Caco-2 (cell line): ENCODE results near the gene BPIFB2. TPM values are rescaled to one million over a fixed set of nuclear protein-coding genes. Genes with fewer than 3 reads are reported as not detected.

ENCODE experiments used
- BruUV-seq: library from RNA; stranded (reverse); fragments of 400-500 nt; replicated peaks from 2 replicates; lab custom pipeline; 2021; lab: Mats Ljungman, UMichigan
- CTCF ChIA-PET: fragments of 300-600 bp; sonication (Branson Sonifier 250); formaldehyde crosslinking; loops from one replicate; lab custom pipeline; 2022; ENCODE audit warnings: antibody characterized with exemption; lab: Charles Lee
- POLR2A ChIA-PET: fragments of 300-600 bp; sonication (Branson Sonifier 250); formaldehyde crosslinking; loops from one replicate; lab custom pipeline; 2022; ENCODE audit warnings: antibody characterized with exemption; lab: Charles Lee
- DNase-seq, 2 experiments: peaks; one replicate each; pipeline versions ENCODE4 v3.0.0 to v3.0.0-alpha.2; 2020 to 2022
- H3K27me3 ChIP-seq: replicated peaks from 2 replicates; pipeline ENCODE4 v1.6.0; 2011; ENCODE audit warnings: low read length; ENCODE audit not compliant: control insufficient read depth, insufficient read depth
- H3K36me3 ChIP-seq: 2 replicates; pipeline ENCODE4 v1.5.1; 2011; ENCODE audit warnings: low read length; ENCODE audit not compliant: control insufficient read depth, insufficient read depth
- H3K4me1 ChIP-seq: fragments of 250-450 bp; sonication (Bioruptor Pico); 2 replicates; pipeline ENCODE4 v1.5.1; 2020; ENCODE audit warnings: mild to moderate bottlenecking
- H3K4me3 ChIP-seq: 2 replicates; pipeline ENCODE4 v1.5.1; 2011; ENCODE audit warnings: low read depth, mild to moderate bottlenecking, control low read depth, low read length
- H3K9me3 ChIP-seq: fragments of 250-450 bp; sonication (Bioruptor Pico); 2 replicates; pipeline ENCODE4 v1.5.1; 2020; ENCODE audit warnings: mild to moderate bottlenecking, moderate library complexity
- H3K27ac Mint-ChIP-seq: one replicate; pipeline ENCODE4 v1.8.0; 2022; ENCODE audit warnings: mixed read lengths; ENCODE audit not compliant: unreplicated experiment
- H3K27me3 Mint-ChIP-seq: one replicate; pipeline ENCODE4 v1.8.0; 2022; ENCODE audit warnings: mixed read lengths; ENCODE audit not compliant: insufficient read depth, unreplicated experiment
- H3K36me3 Mint-ChIP-seq: one replicate; pipeline ENCODE4 v1.8.0; 2022; ENCODE audit warnings: mild to moderate bottlenecking, mixed read lengths; ENCODE audit not compliant: insufficient read depth, unreplicated experiment
- H3K4me1 Mint-ChIP-seq: one replicate; pipeline ENCODE4 v1.8.0; 2022; ENCODE audit warnings: low read depth, mixed read lengths; ENCODE audit not compliant: unreplicated experiment
- H3K4me3 Mint-ChIP-seq: one replicate; pipeline ENCODE4 v1.8.0; 2022; ENCODE audit warnings: mild to moderate bottlenecking, moderate library complexity, mixed read lengths; ENCODE audit not compliant: unreplicated experiment
- H3K9me3 Mint-ChIP-seq: one replicate; pipeline ENCODE4 v1.8.0; 2022; ENCODE audit warnings: mixed read lengths; ENCODE audit not compliant: unreplicated experiment
- intact Hi-C: fragments of 100-400 bp; cut with micrococcal nuclease; formaldehyde crosslinking; loops from one replicate; pipeline ENCODE4 v1.10.0; 2022; ENCODE audit not compliant: unreplicated experiment
- total RNA-seq: library from RNA; stranded (reverse); gene quantifications from 2 replicates; pipeline ENCODE4 v1.2.3, GENCODE V29; 2022
- TF ChIP-seq, protein P1 (sequence below), 2 experiments: fragments of 200-600 bp in 1 of 2; IDR thresholded peaks; 1 replicate in 1 of 2; 2 replicates in 1 of 2; pipeline versions ENCODE4 v1.5.1 to v1.8.0; 2011 to 2022; ENCODE audit warnings: antibody characterized with exemption in 1 of 2, control low read depth in 1 of 2, inconsistent platforms in 1 of 2, low read depth in 1 of 2, low read length in 1 of 2, mild to moderate bottlenecking in 1 of 2, moderate library complexity in 1 of 2; ENCODE audit not compliant: insufficient read depth in 1 of 2, severe bottlenecking in 1 of 2, unreplicated experiment in 1 of 2

The BPIFB2 gene
- total RNA-seq, 1 experiment from 2014 or later = not detected

DNA sequence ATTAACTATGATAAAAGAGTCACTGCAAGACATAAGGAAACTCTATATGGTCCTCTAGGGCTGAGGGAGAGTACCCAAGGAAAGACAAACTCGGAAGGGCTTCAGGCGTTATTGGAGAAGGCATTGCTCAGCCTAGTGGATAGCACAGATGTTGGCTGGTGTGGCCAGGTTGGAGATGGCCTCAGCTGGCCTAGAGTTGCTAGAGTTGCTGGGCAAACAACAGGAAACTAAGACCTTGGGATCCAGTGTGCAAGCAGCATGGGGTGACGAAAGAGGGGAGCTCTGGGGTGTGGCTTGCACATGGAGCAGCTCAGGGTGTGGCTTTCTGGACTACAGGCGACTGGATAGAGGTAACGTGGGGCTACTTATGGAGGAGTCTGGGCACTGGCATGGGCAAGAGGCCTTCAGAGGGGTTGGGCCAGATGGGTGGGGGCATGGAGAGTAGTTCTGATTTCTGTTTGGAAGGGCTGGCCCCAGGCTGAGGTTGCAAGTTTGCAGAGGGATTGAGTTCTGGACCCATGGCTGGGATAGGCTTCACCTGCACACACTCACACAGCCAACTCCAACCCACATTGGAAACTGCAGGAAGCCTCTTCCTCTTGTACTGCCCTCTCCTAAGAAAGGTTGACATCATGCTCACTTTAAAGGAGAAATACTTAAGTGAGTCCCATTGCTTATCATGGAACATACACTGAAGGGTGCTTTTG lies 18.7 kb downstream of the BPIFB2 start:
- no peaks in the 10 kb centered on the region for H3K27me3 Mint-ChIP-seq
- POLR2A ChIA-PET = no interaction called here
- DNase-seq = no peak
- H3K27ac Mint-ChIP-seq = no peak overlapping the region
- Histone ChIP-seq H3K4me1 (no peaks in the 10 kb centered on the region), H3K4me3 (no peak overlapping the region), H3K36me3 (no peaks in the 10 kb centered on the region), H3K9me3 (no peaks in the 10 kb centered on the region), H3K27me3 (no peaks in the 10 kb centered on the region)
- intact Hi-C loops = no loop called here
- no peaks in the 10 kb centered on the region for H3K4me1 Mint-ChIP-seq
- TF ChIP-seq, protein P1, sequence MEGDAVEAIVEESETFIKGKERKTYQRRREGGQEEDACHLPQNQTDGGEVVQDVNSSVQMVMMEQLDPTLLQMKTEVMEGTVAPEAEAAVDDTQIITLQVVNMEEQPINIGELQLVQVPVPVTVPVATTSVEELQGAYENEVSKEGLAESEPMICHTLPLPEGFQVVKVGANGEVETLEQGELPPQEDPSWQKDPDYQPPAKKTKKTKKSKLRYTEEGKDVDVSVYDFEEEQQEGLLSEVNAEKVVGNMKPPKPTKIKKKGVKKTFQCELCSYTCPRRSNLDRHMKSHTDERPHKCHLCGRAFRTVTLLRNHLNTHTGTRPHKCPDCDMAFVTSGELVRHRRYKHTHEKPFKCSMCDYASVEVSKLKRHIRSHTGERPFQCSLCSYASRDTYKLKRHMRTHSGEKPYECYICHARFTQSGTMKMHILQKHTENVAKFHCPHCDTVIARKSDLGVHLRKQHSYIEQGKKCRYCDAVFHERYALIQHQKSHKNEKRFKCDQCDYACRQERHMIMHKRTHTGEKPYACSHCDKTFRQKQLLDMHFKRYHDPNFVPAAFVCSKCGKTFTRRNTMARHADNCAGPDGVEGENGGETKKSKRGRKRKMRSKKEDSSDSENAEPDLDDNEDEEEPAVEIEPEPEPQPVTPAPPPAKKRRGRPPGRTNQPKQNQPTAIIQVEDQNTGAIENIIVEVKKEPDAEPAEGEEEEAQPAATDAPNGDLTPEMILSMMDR (IDR thresholded peaks at IDR 0.05; ENCODE audit: insufficient read depth in 1 of 2, low read depth in 1 of 2, low read length in 1 of 2, severe bottlenecking in 1 of 2, unreplicated experiment in 1 of 2) = no peak
- CTCF ChIA-PET = no interaction called here
- H3K4me3 Mint-ChIP-seq = no peak overlapping the region
- H3K36me3 Mint-ChIP-seq = no peaks in the 10 kb centered on the region
- no peaks in the 10 kb centered on the region for H3K9me3 Mint-ChIP-seq
- no TSS peak for BruUV-seq

DNA sequence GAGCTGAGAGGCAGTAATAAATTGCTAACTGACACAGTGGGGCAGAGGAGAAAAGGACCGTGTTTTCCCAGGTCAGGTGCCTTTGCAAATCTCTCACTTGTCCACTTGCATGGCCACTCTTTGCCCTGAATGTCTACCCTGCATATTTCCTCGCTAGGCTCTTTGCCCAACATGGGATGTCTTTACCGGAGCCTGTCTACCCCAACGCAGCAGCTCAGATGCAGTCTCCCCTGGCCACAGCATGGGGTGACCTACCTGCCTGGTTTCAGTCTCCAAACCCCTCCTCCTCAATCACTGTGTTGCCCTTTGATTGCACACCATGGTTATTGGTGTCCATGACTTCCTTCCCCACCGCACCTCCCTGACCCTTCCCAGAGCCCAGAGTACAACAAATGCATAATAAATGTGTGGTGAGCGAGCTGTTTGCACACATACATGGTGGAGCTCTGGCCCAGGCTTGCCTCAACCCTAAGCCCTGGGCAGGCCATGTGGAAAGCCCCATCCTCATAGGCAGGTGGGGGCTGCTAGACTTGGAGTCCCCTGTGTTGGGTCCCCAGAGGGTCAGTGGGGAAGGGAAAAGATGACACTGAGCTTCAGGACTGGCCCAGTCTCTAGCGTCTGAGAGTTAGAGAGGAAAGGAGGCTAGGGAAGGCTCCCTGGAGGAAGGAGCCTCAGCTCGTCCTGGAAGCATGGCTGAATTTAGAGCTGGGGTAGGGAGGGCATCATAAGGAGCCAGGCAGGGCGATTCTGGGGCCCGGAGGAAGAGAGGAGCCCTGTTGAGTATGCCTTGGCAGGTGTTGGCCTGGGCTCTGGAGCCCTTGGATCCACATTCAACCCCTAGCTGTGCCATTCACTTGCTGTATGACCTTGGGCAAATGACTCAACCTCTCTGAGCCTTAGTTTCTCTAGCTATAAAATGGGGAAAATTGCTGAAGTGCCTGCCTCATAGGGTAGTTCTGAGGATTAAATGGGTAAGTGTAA lies 19.6 kb downstream of the BPIFB2 start:
- DNase-seq = no peak
- ChIA-PET CTCF (interaction anchor here (0.6 to 0.7 kb wide), 2 partner anchors 81 to 181 kb away, joined by 3 to 4 read pairs; no protein-coding TSS in a partner anchor), POLR2A (no interaction called here)
- Histone ChIP-seq H3K36me3 (no peaks in the 10 kb centered on the region), H3K4me3 (no peak overlapping the region), H3K4me1 (no peaks in the 10 kb centered on the region), H3K9me3 (no peaks in the 10 kb centered on the region), H3K27me3 (no peaks in the 10 kb centered on the region)
- intact Hi-C loops = no loop called here
- BruUV-seq = no TSS peak
- TF ChIP-seq, protein P1 (IDR thresholded peaks at IDR 0.05; ENCODE audit: insufficient read depth in 1 of 2, low read depth in 1 of 2, low read length in 1 of 2, severe bottlenecking in 1 of 2, unreplicated experiment in 1 of 2) = no peak
- H3K27me3 Mint-ChIP-seq = no peaks in the 10 kb centered on the region
- H3K36me3 Mint-ChIP-seq = no peaks in the 10 kb centered on the region
- no peak overlapping the region for H3K4me3 Mint-ChIP-seq
- no peaks in the 10 kb centered on the region for H3K9me3 Mint-ChIP-seq
- no peaks in the 10 kb centered on the region for H3K4me1 Mint-ChIP-seq
- H3K27ac Mint-ChIP-seq = no peak overlapping the region
